Measurements from ENCODE around the gene CA5A. TPM values are rescaled to one million over a fixed set of nuclear protein-coding genes. Genes with fewer than 3 reads are reported as not detected.

CA5A gene
- total and polyA plus RNA-seq, 2 of the 13 experiments (the other 11 are each of a cell fraction or from before 2014, with no cell fraction given), result 66.8 to 106 TPM

- TF ChIP-seq KIAA2018 (CRISPR knock-in tag; IDR thresholded peaks at IDR 0.05; ENCODE audit: borderline replicate concordance) (peak; percentile 62; the same call in 1 of the 2 replicates), ZNF788 (CRISPR knock-in tag; IDR thresholded peaks at IDR 0.05; ENCODE audit: borderline replicate concordance) (peak; percentile 92; the same call in 1 of the 2 replicates), MEIS1 (CRISPR knock-in tag; IDR thresholded peaks at IDR 0.05; ENCODE audit: borderline replicate concordance) (peak; percentile 25; the same call in 1 of the 2 replicates), FOXC1 (CRISPR knock-in tag; IDR thresholded peaks at IDR 0.05; ENCODE audit: borderline replicate concordance) (peak; percentile 97), SNAPC4 (CRISPR knock-in tag; IDR thresholded peaks at IDR 0.05) (0 out of 2 replicates have a peak, but pooled peaks have one; percentile 17), ZNF382 (CRISPR knock-in tag; IDR thresholded peaks at IDR 0.05; ENCODE audit: borderline replicate concordance) (no peak), CBX1 (IDR thresholded peaks at IDR 0.05; ENCODE audit: low read depth) (peak; percentile 16), HIVEP1 (CRISPR knock-in tag; IDR thresholded peaks at IDR 0.05) (peak; percentile 87; the same call in 1 of the 2 replicates), ZBTB4 (CRISPR knock-in tag; IDR thresholded peaks at IDR 0.05; ENCODE audit: borderline replicate concordance) (peak; percentile 95; the same call in 1 of the 2 replicates), ZNF746 (CRISPR knock-in tag; IDR thresholded peaks at IDR 0.05) (peak; percentile 83)
These were observed at the start of gene CA5A (continued) for GRCh38 chr16:87936375-87937230.
